Caco-2 (cell line): Measurements from ENCODE around the gene RPS27L. TPM values are rescaled to one million over a fixed set of nuclear protein-coding genes. Genes with fewer than 3 reads are reported as not detected.

ENCODE experiments used
- BruUV-seq: library from RNA; stranded (reverse); fragments of 400-500 nt; replicated peaks from 2 replicates; lab custom pipeline; 2021; lab: Mats Ljungman, UMichigan
- CTCF ChIA-PET: fragments of 300-600 bp; sonication (Branson Sonifier 250); formaldehyde crosslinking; loops from one replicate; lab custom pipeline; 2022; ENCODE audit warnings: antibody characterized with exemption; lab: Charles Lee
- POLR2A ChIA-PET: fragments of 300-600 bp; sonication (Branson Sonifier 250); formaldehyde crosslinking; loops from one replicate; lab custom pipeline; 2022; ENCODE audit warnings: antibody characterized with exemption; lab: Charles Lee
- DNase-seq, 2 experiments: peaks; one replicate each; pipeline versions ENCODE4 v3.0.0 to v3.0.0-alpha.2; 2020 to 2022
- H3K27me3 ChIP-seq: replicated peaks from 2 replicates; pipeline ENCODE4 v1.6.0; 2011; ENCODE audit warnings: low read length; ENCODE audit not compliant: control insufficient read depth, insufficient read depth
- H3K36me3 ChIP-seq: 2 replicates; pipeline ENCODE4 v1.5.1; 2011; ENCODE audit warnings: low read length; ENCODE audit not compliant: control insufficient read depth, insufficient read depth
- H3K4me1 ChIP-seq: fragments of 250-450 bp; sonication (Bioruptor Pico); 2 replicates; pipeline ENCODE4 v1.5.1; 2020; ENCODE audit warnings: mild to moderate bottlenecking
- H3K4me3 ChIP-seq: 2 replicates; pipeline ENCODE4 v1.5.1; 2011; ENCODE audit warnings: low read depth, mild to moderate bottlenecking, control low read depth, low read length
- H3K9me3 ChIP-seq: fragments of 250-450 bp; sonication (Bioruptor Pico); 2 replicates; pipeline ENCODE4 v1.5.1; 2020; ENCODE audit warnings: mild to moderate bottlenecking, moderate library complexity
- H3K27ac Mint-ChIP-seq: one replicate; pipeline ENCODE4 v1.8.0; 2022; ENCODE audit warnings: mixed read lengths; ENCODE audit not compliant: unreplicated experiment
- H3K27me3 Mint-ChIP-seq: one replicate; pipeline ENCODE4 v1.8.0; 2022; ENCODE audit warnings: mixed read lengths; ENCODE audit not compliant: insufficient read depth, unreplicated experiment
- H3K36me3 Mint-ChIP-seq: one replicate; pipeline ENCODE4 v1.8.0; 2022; ENCODE audit warnings: mild to moderate bottlenecking, mixed read lengths; ENCODE audit not compliant: insufficient read depth, unreplicated experiment
- H3K4me1 Mint-ChIP-seq: one replicate; pipeline ENCODE4 v1.8.0; 2022; ENCODE audit warnings: low read depth, mixed read lengths; ENCODE audit not compliant: unreplicated experiment
- H3K4me3 Mint-ChIP-seq: one replicate; pipeline ENCODE4 v1.8.0; 2022; ENCODE audit warnings: mild to moderate bottlenecking, moderate library complexity, mixed read lengths; ENCODE audit not compliant: unreplicated experiment
- H3K9me3 Mint-ChIP-seq: one replicate; pipeline ENCODE4 v1.8.0; 2022; ENCODE audit warnings: mixed read lengths; ENCODE audit not compliant: unreplicated experiment
- CTCF ChIP-seq, 2 experiments: fragments of 200-600 bp in 1 of 2; IDR thresholded peaks; 1 replicate in 1 of 2; 2 replicates in 1 of 2; pipeline versions ENCODE4 v1.5.1 to v1.8.0; 2011 to 2022; ENCODE audit warnings: antibody characterized with exemption in 1 of 2, control low read depth in 1 of 2, inconsistent platforms in 1 of 2, low read depth in 1 of 2, low read length in 1 of 2, mild to moderate bottlenecking in 1 of 2, moderate library complexity in 1 of 2; ENCODE audit not compliant: insufficient read depth in 1 of 2, severe bottlenecking in 1 of 2, unreplicated experiment in 1 of 2
- intact Hi-C: fragments of 100-400 bp; cut with micrococcal nuclease; formaldehyde crosslinking; loops from one replicate; pipeline ENCODE4 v1.10.0; 2022; ENCODE audit not compliant: unreplicated experiment
- total RNA-seq: library from RNA; stranded (reverse); gene quantifications from 2 replicates; pipeline ENCODE4 v1.2.3, GENCODE V29; 2022

RPS27L gene
- total RNA-seq, 1 experiment from 2014 or later, result 73.0 TPM

GRCh38 chr15:63157891-63158431 is 684 bp upstream of the RPS27L start:
- CTCF ChIA-PET, result interaction anchor here (0.8 kb wide), 1 partner anchor 245 kb away, joined by 3 read pairs; no protein-coding TSS in a partner anchor
- intact Hi-C loops, result loop anchor here (2.0 to 5.0 kb wide), 2 partner anchors 36 to 119 kb away; partner anchors contain the start of genes APH1B and LACTB

DNA sequence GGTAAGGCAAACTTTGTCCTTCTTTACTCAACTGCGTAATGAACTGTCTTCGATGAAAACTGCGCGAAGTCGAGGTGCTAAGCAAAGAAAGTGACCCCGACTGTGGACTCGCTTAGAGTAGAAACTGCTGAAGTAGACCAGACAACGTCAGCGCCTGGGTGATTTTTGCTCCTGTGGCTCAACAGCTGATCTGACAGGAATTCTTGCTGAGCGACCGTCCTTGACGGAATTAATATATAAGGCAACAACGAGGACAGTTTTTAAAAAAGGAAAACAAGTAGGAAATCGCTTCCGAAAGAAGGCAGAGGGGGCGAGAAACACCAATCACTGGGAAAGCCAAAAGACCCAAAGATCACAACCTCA is 541 bp downstream of the RPS27L start:
- intact Hi-C loops, result loop anchor here (5.0 kb wide), 1 partner anchor 34 kb away; the partner anchor contains the start of gene LACTB
- BruUV-seq, result TSS peak; percentile 74
- Mint-ChIP-seq H3K36me3 (peaks cover 10% of the 10 kb centered on the region), H3K4me3 (peak overlapping the region; percentile 99), H3K27me3 (no peaks in the 10 kb centered on the region), H3K4me1 (no peaks in the 10 kb centered on the region), H3K9me3 (no peaks in the 10 kb centered on the region), H3K27ac (peak overlapping the region; percentile 98)
- DNase-seq, result no peak
- peak overlapping the region; percentile 92 for H3K4me3 ChIP-seq
- peaks cover 1% of the 10 kb centered on the region; the same call in 1 of the 2 replicates for H3K36me3 ChIP-seq
- no peaks in the 10 kb centered on the region for H3K9me3 ChIP-seq
- 0 out of 2 replicates have a peak, but pooled peaks cover 8% of the 10 kb centered on the region for H3K4me1 ChIP-seq
- ChIA-PET CTCF (no interaction called here), POLR2A (interaction anchor here (1.4 kb wide), 1 partner anchor 121 kb away, joined by 4 read pairs; the partner anchor contains the start of gene APH1B)
- TF ChIP-seq CTCF (IDR thresholded peaks at IDR 0.05; ENCODE audit: insufficient read depth in 1 of 2, low read depth in 1 of 2, low read length in 1 of 2, severe bottlenecking in 1 of 2, unreplicated experiment in 1 of 2), result no peak
- H3K27me3 ChIP-seq, result no peaks in the 10 kb centered on the region

More at GRCh38 chr15:63157891-63158431, 684 bp upstream of the RPS27L start:
- no peaks in the 10 kb centered on the region for H3K9me3 Mint-ChIP-seq
- H3K27ac Mint-ChIP-seq, result peak overlapping the region; percentile 98
- H3K4me1 ChIP-seq, result 0 out of 2 replicates have a peak, but pooled peaks cover 8% of the 10 kb centered on the region
- no peaks in the 10 kb centered on the region for H3K4me1 Mint-ChIP-seq
- H3K4me3 Mint-ChIP-seq, result peak overlapping the region; percentile 99
- H3K9me3 ChIP-seq, result no peaks in the 10 kb centered on the region
- no peak for TF ChIP-seq CTCF (IDR thresholded peaks at IDR 0.05; ENCODE audit: insufficient read depth in 1 of 2, low read depth in 1 of 2, low read length in 1 of 2, severe bottlenecking in 1 of 2, unreplicated experiment in 1 of 2)
- TSS peak; percentile 70 for BruUV-seq
- no peaks in the 10 kb centered on the region for H3K27me3 Mint-ChIP-seq
- peak; percentile 63 to 68 for DNase-seq
- peak overlapping the region; percentile 92 for H3K4me3 ChIP-seq
- POLR2A ChIA-PET, result interaction anchor here (1.4 kb wide), 1 partner anchor 119 kb away, joined by 4 read pairs; the partner anchor contains the start of gene APH1B
- peaks cover 10% of the 10 kb centered on the region for H3K36me3 Mint-ChIP-seq
- H3K27me3 ChIP-seq, result no peaks in the 10 kb centered on the region
- no peaks in the 10 kb centered on the region for H3K36me3 ChIP-seq

- POLR2A ChIA-PET, result interaction anchor here (1.4 kb wide), 1 partner anchor 121 kb away, joined by 4 read pairs; the partner anchor contains the start of gene APH1B
- Mint-ChIP-seq H3K9me3 (no peaks in the 10 kb centered on the region), H3K27me3 (no peaks in the 10 kb centered on the region), H3K4me3 (peak overlapping the region; percentile 99), H3K27ac (peak overlapping the region; percentile 98), H3K4me1 (no peaks in the 10 kb centered on the region), H3K36me3 (peaks cover 10% of the 10 kb centered on the region)
- Histone ChIP-seq H3K27me3 (no peaks in the 10 kb centered on the region), H3K4me3 (peak overlapping the region; percentile 92), H3K4me1 (0 out of 2 replicates have a peak, but pooled peaks cover 8% of the 10 kb centered on the region), H3K36me3 (peaks cover 1% of the 10 kb centered on the region; the same call in 1 of the 2 replicates), H3K9me3 (no peaks in the 10 kb centered on the region)
- no TSS peak for BruUV-seq
- CTCF ChIA-PET, result interaction anchor here (1.2 kb wide), 1 partner anchor 10 kb away, joined by 3 read pairs; no protein-coding TSS in a partner anchor
- TF ChIP-seq CTCF (IDR thresholded peaks at IDR 0.05; ENCODE audit: insufficient read depth in 1 of 2, low read depth in 1 of 2, low read length in 1 of 2, severe bottlenecking in 1 of 2, unreplicated experiment in 1 of 2), result no peak
- intact Hi-C loops, result loop anchor here (5.0 kb wide), 1 partner anchor 34 kb away; the partner anchor contains the start of gene LACTB
- no peak for DNase-seq
Measured at GRCh38 chr15:63156086-63156710, 1.1 kb downstream of the RPS27L start.
